C4-2B (cell line): ENCODE results near the gene FOXE3.

Source experiments
- H3K27ac ChIP-seq: fragments of 450-650 bp; 2 replicates; pipeline ENCODE4 v1.5.1; 2017
- CTCF ChIP-seq: fragments of 450-650 bp; conservative IDR thresholded peaks from 2 replicates; pipeline ENCODE4 v1.5.1; 2017; ENCODE audit warnings: mild to moderate bottlenecking
- ZFX ChIP-seq: fragments of 450-650 bp; IDR thresholded peaks from 2 replicates; pipeline ENCODE4 v1.6.1; 2017

The FOXE3 gene

GRCh38 chr1:47395433-47395832 lies 20.7 kb upstream of the FOXE3 start:
- TF ChIP-seq ZFX (no peak), CTCF (no peak)

DNA sequence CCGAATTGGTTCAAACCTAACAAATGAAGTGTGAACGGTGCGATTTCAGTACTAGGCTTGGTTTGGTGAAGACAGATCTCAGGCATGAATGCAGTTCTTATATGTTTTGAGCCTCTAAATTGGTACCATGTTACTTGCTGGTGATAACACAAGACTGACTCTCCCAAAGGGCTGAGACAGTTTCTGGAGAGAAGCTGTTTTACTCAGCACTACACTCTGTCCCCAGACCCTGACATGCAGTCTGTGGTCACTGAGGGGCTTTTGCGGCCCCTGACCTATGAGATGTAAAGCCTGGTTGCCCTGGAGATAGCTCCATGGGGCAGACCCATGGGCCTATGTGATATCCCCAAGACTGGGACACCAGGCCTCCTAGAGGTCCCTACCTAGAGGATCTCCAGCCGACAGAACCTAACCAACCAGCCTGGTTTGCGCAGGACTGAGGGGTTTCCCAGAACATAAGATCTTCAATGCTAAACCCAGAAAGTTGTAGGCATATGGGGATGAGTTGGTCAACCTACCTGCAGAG lies 19.4 kb upstream of the FOXE3 start:
- no peak overlapping the region for H3K27ac ChIP-seq
- TF ChIP-seq CTCF = no peak
- no peak for TF ChIP-seq ZFX

More at GRCh38 chr1:47395433-47395832, 20.7 kb upstream of the FOXE3 start:
- no peak overlapping the region for H3K27ac ChIP-seq

DNA sequence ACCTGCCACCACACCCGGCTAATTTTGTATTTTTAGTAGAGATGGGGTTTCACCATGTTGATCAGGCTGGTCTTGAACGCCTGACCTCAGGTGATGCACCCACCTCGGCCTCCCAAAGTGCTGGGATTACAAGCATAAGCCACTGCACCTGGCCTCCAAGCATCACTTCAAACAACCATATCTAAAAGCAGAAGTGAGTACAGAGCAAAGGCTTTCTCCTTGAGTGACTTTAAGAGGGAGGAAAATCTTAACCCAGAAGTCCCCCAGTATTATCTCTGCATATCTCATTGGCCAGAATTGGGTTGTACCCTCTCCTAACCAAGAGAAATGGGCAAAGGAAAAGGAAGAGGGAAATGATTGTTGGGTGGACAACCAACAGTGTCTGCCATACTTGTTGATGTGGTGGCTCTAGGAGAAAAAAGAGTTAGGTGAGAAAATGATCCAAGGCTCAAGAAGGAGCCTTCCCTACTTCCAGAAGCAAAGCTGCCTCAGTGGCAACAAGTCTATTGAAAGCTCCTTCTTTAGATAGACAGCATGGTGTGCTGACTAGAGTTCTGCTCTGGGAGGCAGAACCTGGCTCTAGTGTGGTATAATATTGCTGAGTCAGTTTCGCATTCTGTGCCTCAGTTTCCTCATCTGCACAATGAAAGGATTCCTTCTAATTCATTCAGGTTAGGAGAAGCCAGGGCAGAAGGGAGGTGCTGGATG lies 16.8 kb upstream of the FOXE3 start:
- H3K27ac ChIP-seq = no peak overlapping the region
- TF ChIP-seq ZFX = no peak
- no peak for TF ChIP-seq CTCF

GRCh38 chr1:47399846-47400155 lies 16.3 kb upstream of the FOXE3 start:
- no peak overlapping the region for H3K27ac ChIP-seq
- TF ChIP-seq ZFX (no peak), CTCF (no peak)

GRCh38 chr1:47401761-47402160 lies 14.3 kb upstream of the FOXE3 start:
- TF ChIP-seq ZFX (no peak), CTCF (no peak)
- no peak overlapping the region for H3K27ac ChIP-seq

DNA sequence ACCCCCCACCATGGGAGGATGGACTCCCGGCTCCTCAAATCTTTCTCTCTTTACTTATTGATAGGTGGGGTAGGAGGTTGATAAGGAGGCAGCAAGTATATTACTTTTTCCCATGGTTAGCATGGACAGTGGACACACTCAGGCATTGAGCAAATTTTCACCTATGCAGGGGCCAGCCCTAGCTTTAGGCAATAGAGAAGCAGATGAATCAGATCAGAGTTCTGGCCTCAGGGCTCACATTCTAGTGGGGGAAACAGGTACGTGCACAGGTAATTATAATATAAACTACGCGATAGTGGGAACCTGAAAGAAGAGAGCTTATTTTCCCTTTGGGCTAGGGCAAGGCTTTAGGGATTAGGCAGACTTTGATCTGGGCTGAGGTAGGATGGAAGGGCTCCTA lies 13.5 kb upstream of the FOXE3 start:
- TF ChIP-seq ZFX = no peak
- TF ChIP-seq CTCF = no peak
- H3K27ac ChIP-seq = no peak overlapping the region

- H3K27ac ChIP-seq = no peak overlapping the region
- TF ChIP-seq ZFX (no peak), CTCF (no peak)
Observed at GRCh38 chr1:47403321-47403910, 12.7 kb upstream of the FOXE3 start.
